HepG2 (cell line): ENCODE data around the gene UBE2C. TPM values are rescaled to one million over a fixed set of nuclear protein-coding genes. Genes with fewer than 3 reads are reported as not detected.

ENCODE experiments used
- FOXJ3 ChIP-seq: sonication (generic); formaldehyde crosslinking; IDR thresholded peaks from 2 replicates; pipeline ENCODE4 v1.4.0; 2020; ENCODE audit warnings: missing genetic modification reagents, mild to moderate bottlenecking, borderline replicate concordance
- HNF4G ChIP-seq, 2 experiments: sonication (generic) in 1 of 2; formaldehyde crosslinking in 1 of 2; IDR thresholded peaks; 2 replicates each; pipeline versions ENCODE4 v1.4.0 to v1.6.1; 2011 to 2020; ENCODE audit warnings: borderline replicate concordance in 2 of 2, low read depth in 2 of 2, mild to moderate bottlenecking in 2 of 2, low read length in 1 of 2, missing genetic modification reagents in 1 of 2, moderate library complexity in 1 of 2
- HNRNPUL1 ChIP-seq: fragments of 200-400 bp; formaldehyde crosslinking; IDR thresholded peaks from 2 replicates; pipeline ENCODE4 v1.6.1; 2017; ENCODE audit warnings: low read depth, mild to moderate bottlenecking, low read length, moderate library complexity
- ISL2 ChIP-seq: sonication (generic); formaldehyde crosslinking; IDR thresholded peaks from 2 replicates; pipeline ENCODE4 v1.5.0; 2020; ENCODE audit warnings: missing genetic modification reagents
- KDM5A ChIP-seq: fragments of 200-600 bp; sonication (generic); IDR thresholded peaks from 2 replicates; pipeline ENCODE4 v1.7.0; 2018; ENCODE audit warnings: antibody characterized with exemption, mild to moderate bottlenecking, low read length, borderline replicate concordance
- NCOA2 ChIP-seq: sonication (generic); formaldehyde crosslinking; IDR thresholded peaks from 2 replicates; pipeline ENCODE4 v1.8.0; 2022; ENCODE audit warnings: inconsistent platforms
- NFE2L2 ChIP-seq: fragments of 150-350 bp; IDR thresholded peaks from 2 replicates; pipeline ENCODE4 v1.6.1; 2014; ENCODE audit warnings: low read length
- NFIC ChIP-seq: IDR thresholded peaks from 2 replicates; pipeline ENCODE4 v1.6.1; 2012; ENCODE audit warnings: mild to moderate bottlenecking, low read length, inconsistent platforms
- RBFOX2 ChIP-seq: fragments of 200-400 bp; formaldehyde crosslinking; IDR thresholded peaks from 2 replicates; pipeline ENCODE4 v1.6.1; 2017; ENCODE audit warnings: low read depth, mild to moderate bottlenecking, low read length
- TBP ChIP-seq: sonication (generic); formaldehyde crosslinking; IDR thresholded peaks from 2 replicates; pipeline ENCODE4 v1.5.0; 2020; ENCODE audit warnings: missing genetic modification reagents
- U2AF1 ChIP-seq: fragments of 200-400 bp; formaldehyde crosslinking; optimal IDR thresholded peaks from 2 replicates; pipeline ENCODE3; 2017; ENCODE audit warnings: mild to moderate bottlenecking, low read depth, low read length
- YY1 ChIP-seq: IDR thresholded peaks from 2 replicates; pipeline ENCODE4 v1.6.1; 2011; ENCODE audit warnings: low read length, low read depth, moderate library complexity, mild to moderate bottlenecking; ENCODE audit not compliant: insufficient read depth, insufficient replicate concordance
- ZBTB21 ChIP-seq: sonication (generic); formaldehyde crosslinking; IDR thresholded peaks from 2 replicates; pipeline ENCODE4 v1.4.0; 2020; ENCODE audit warnings: missing genetic modification reagents
- ZFX ChIP-seq: sonication (generic); formaldehyde crosslinking; IDR thresholded peaks from 2 replicates; pipeline ENCODE4 v1.4.0; 2020; ENCODE audit warnings: mild to moderate bottlenecking, low read depth, missing genetic modification reagents, moderate library complexity
- ZNF230 ChIP-seq: sonication (generic); formaldehyde crosslinking; IDR thresholded peaks from 2 replicates; pipeline ENCODE4 v1.4.0; 2020; ENCODE audit warnings: mild to moderate bottlenecking, missing genetic modification reagents
- ZNF335 ChIP-seq: sonication (generic); formaldehyde crosslinking; IDR thresholded peaks from 2 replicates; pipeline ENCODE4 v1.4.0; 2020; ENCODE audit warnings: missing genetic modification reagents
- ZNF343 ChIP-seq: sonication (generic); formaldehyde crosslinking; IDR thresholded peaks from 2 replicates; pipeline ENCODE4 v1.4.0; 2020; ENCODE audit warnings: mild to moderate bottlenecking, missing genetic modification reagents
- ZNF446 ChIP-seq: sonication (generic); formaldehyde crosslinking; IDR thresholded peaks from 2 replicates; pipeline ENCODE4 v1.5.0; 2020; ENCODE audit warnings: mild to moderate bottlenecking, missing genetic modification reagents
- ZNF563 ChIP-seq: sonication (generic); formaldehyde crosslinking; IDR thresholded peaks from 2 replicates; pipeline ENCODE4 v1.8.0; 2022; ENCODE audit warnings: mild to moderate bottlenecking, moderate library complexity, missing genetic modification reagents
- ZNF678 ChIP-seq: sonication (generic); formaldehyde crosslinking; IDR thresholded peaks from 2 replicates; pipeline ENCODE4 v1.4.0; 2020; ENCODE audit warnings: mild to moderate bottlenecking, missing genetic modification reagents
- ZNF775 ChIP-seq: sonication (generic); formaldehyde crosslinking; IDR thresholded peaks from 2 replicates; pipeline ENCODE4 v1.4.0; 2020; ENCODE audit warnings: missing genetic modification reagents, mild to moderate bottlenecking, moderate library complexity, borderline replicate concordance
- ZSCAN20 ChIP-seq: sonication (generic); formaldehyde crosslinking; IDR thresholded peaks from 2 replicates; pipeline ENCODE4 v1.4.0; 2020; ENCODE audit warnings: missing genetic modification reagents, mild to moderate bottlenecking, borderline replicate concordance
- polyA plus RNA-seq, 8 experiments: library from polyadenylated mRNA; depleted of rRNA in 3 of 8; stranded (reverse) in 7 of 8; unstranded in 1 of 8; fragments of >200 nt; fragmentation: Illumina TruSeq in 4 of 8; extraction: Trizol in 4 of 8; gene quantifications; 2 replicates each; pipeline versions ENCODE4 v1.2.1 to v1.2.3, GENCODE V29; 2011 to 2016; ENCODE audit warnings: low read depth in 4 of 8, missing spikeins in 1 of 8, mixed read lengths in 1 of 8; ENCODE audit not compliant: insufficient read depth in 1 of 8
- total RNA-seq, 5 experiments: library from RNA; depleted of rRNA; stranded (reverse); fragments of >200 nt; fragmentation: Illumina TruSeq; extraction: Trizol; gene quantifications; 2 replicates each; pipeline ENCODE4 v1.2.3, GENCODE V29; 2016; ENCODE audit warnings: low read depth in 1 of 5
- TF ChIP-seq, protein P1 (sequence below): sonication (generic); formaldehyde crosslinking; IDR thresholded peaks from 2 replicates; pipeline ENCODE4 v1.5.1; 2020; ENCODE audit warnings: mild to moderate bottlenecking, missing genetic modification reagents, moderate library complexity
- TF ChIP-seq, protein P2 (sequence below): sonication (generic); formaldehyde crosslinking; IDR thresholded peaks from 2 replicates; pipeline ENCODE4 v1.8.0; 2022; ENCODE audit warnings: mild to moderate bottlenecking, missing genetic modification reagents, borderline replicate concordance

UBE2C gene
- total and polyA plus RNA-seq, 2 of the 13 experiments (the other 11 are each of a cell fraction or from before 2014, with no cell fraction given) = 100 to 123 TPM

GRCh38 chr20:45833030-45833882 is 20.8 kb downstream of the UBE2C start, which contains the start of gene SNX21 (continued):
- TF ChIP-seq KDM5A = peak; percentile 68; the same call in 1 of the 2 replicates
- no peak for TF ChIP-seq NFE2L2
- peak; percentile 83; the same call in 1 of the 2 replicates for TF ChIP-seq ZNF775 (CRISPR knock-in tag)
- no peak for TF ChIP-seq HNRNPUL1
- peak; percentile 48; the same call in 1 of the 2 replicates for TF ChIP-seq ZNF335 (CRISPR knock-in tag)
- peak; percentile 98 for TF ChIP-seq ZFX (CRISPR knock-in tag)
- TF ChIP-seq U2AF1 = no peak
- TF ChIP-seq ZNF446 (CRISPR knock-in tag) = peak; percentile 77; the same call in 1 of the 2 replicates
- TF ChIP-seq NFIC = no peak
- peak; percentile 27; the same call in 1 of the 2 replicates for TF ChIP-seq NCOA2 (CRISPR knock-in tag)
- TF ChIP-seq RBFOX2 = no peak; the same call in 1 of the 2 replicates
- TF ChIP-seq TBP (CRISPR knock-in tag) = 0 out of 2 replicates have a peak, but pooled peaks have one; percentile 56
- no peak; the same call in 1 of the 2 replicates for TF ChIP-seq ZSCAN20
- peak; percentile 34; the same call in 1 of the 2 replicates for TF ChIP-seq ZBTB21 (CRISPR knock-in tag)
- TF ChIP-seq, protein P1, sequence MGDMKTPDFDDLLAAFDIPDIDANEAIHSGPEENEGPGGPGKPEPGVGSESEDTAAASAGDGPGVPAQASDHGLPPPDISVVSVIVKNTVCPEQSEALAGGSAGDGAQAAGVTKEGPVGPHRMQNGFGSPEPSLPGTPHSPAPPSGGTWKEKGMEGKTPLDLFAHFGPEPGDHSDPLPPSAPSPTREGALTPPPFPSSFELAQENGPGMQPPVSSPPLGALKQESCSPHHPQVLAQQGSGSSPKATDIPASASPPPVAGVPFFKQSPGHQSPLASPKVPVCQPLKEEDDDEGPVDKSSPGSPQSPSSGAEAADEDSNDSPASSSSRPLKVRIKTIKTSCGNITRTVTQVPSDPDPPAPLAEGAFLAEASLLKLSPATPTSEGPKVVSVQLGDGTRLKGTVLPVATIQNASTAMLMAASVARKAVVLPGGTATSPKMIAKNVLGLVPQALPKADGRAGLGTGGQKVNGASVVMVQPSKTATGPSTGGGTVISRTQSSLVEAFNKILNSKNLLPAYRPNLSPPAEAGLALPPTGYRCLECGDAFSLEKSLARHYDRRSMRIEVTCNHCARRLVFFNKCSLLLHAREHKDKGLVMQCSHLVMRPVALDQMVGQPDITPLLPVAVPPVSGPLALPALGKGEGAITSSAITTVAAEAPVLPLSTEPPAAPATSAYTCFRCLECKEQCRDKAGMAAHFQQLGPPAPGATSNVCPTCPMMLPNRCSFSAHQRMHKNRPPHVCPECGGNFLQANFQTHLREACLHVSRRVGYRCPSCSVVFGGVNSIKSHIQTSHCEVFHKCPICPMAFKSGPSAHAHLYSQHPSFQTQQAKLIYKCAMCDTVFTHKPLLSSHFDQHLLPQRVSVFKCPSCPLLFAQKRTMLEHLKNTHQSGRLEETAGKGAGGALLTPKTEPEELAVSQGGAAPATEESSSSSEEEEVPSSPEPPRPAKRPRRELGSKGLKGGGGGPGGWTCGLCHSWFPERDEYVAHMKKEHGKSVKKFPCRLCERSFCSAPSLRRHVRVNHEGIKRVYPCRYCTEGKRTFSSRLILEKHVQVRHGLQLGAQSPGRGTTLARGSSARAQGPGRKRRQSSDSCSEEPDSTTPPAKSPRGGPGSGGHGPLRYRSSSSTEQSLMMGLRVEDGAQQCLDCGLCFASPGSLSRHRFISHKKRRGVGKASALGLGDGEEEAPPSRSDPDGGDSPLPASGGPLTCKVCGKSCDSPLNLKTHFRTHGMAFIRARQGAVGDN (CRISPR knock-in tag) = no peak
- TF ChIP-seq ISL2 (CRISPR knock-in tag) = peak; percentile 27; the same call in 1 of the 2 replicates
- TF ChIP-seq YY1 = peak; percentile 81
- no peak for TF ChIP-seq FOXJ3 (CRISPR knock-in tag)
- 0 out of 2 replicates have a peak, but pooled peaks have one; percentile 18 for TF ChIP-seq ZNF343 (CRISPR knock-in tag)
- TF ChIP-seq ZNF230 (CRISPR knock-in tag) = peak; percentile 26
- TF ChIP-seq ZNF678 (CRISPR knock-in tag) = no peak
- no peak for TF ChIP-seq HNF4G (IDR thresholded peaks at IDR 0.05; ENCODE audit: borderline replicate concordance, low read depth, low read length)
- peak; percentile 76; the same call in 1 of the 2 replicates for TF ChIP-seq HNF4G (CRISPR knock-in tag; IDR thresholded peaks at IDR 0.05; ENCODE audit: borderline replicate concordance, low read depth)
- TF ChIP-seq ZNF563 (CRISPR knock-in tag) = no peak; the same call in 1 of the 2 replicates
- TF ChIP-seq, protein P2, sequence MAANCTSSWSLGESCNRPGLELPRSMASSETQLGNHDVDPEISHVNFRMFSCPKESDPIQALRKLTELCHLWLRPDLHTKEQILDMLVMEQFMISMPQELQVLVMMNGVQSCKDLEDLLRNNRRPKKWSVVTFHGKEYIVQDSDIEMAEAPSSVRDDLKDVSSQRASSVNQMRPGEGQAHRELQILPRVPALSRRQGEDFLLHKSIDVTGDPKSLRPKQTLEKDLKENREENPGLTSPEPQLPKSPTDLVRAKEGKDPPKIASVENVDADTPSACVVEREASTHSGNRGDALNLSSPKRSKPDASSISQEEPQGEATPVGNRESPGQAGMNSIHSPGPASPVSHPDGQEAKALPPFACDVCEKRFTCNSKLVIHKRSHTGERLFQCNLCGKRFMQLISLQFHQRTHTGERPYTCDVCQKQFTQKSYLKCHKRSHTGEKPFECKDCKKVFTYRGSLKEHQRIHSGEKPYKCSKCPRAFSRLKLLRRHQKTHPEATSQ (CRISPR knock-in tag) = peak; percentile 24; the same call in 1 of the 2 replicates
